WTC11 (cell line): Measurements from ENCODE around the gene MEF2B. TPM values are rescaled to one million over a fixed set of nuclear protein-coding genes. Genes with fewer than 3 reads are reported as not detected.

ENCODE experiments used
- AFF4 ChIP-seq: sonication (generic); formaldehyde crosslinking; IDR thresholded peaks from 2 replicates; pipeline ENCODE4 v1.8.1; 2023; ENCODE audit warnings: mild to moderate bottlenecking, missing genetic modification reagents, borderline replicate concordance
- ATF2 ChIP-seq: sonication (generic); formaldehyde crosslinking; IDR thresholded peaks from 2 replicates; pipeline ENCODE4 v1.8.1; 2022; ENCODE audit warnings: low read depth, missing genetic modification reagents, borderline replicate concordance
- CBFB ChIP-seq: sonication (generic); formaldehyde crosslinking; IDR thresholded peaks from 2 replicates; pipeline ENCODE4 v1.8.1; 2022; ENCODE audit warnings: mild to moderate bottlenecking, low read depth, missing genetic modification reagents
- E2F5 ChIP-seq: sonication (generic); formaldehyde crosslinking; IDR thresholded peaks from 2 replicates; pipeline ENCODE4 v1.8.1; 2022; ENCODE audit warnings: mild to moderate bottlenecking, moderate library complexity, missing genetic modification reagents
- GTF2I ChIP-seq: fragments of 250-450 bp; sonication (Bioruptor Pico); conservative IDR thresholded peaks from 2 replicates; pipeline ENCODE4 v1.4.0; 2021; ENCODE audit warnings: mild to moderate bottlenecking
- JAZF1 ChIP-seq: fragments of 250-450 bp; sonication (Bioruptor Pico); IDR thresholded peaks from 2 replicates; pipeline ENCODE4 v1.9.0; 2021; ENCODE audit warnings: moderate library complexity, mild to moderate bottlenecking, inconsistent platforms
- MAX ChIP-seq: sonication (generic); formaldehyde crosslinking; IDR thresholded peaks from 2 replicates; pipeline ENCODE4 v1.8.0; 2022; ENCODE audit warnings: mild to moderate bottlenecking, missing genetic modification reagents
- NFYB ChIP-seq: sonication (generic); formaldehyde crosslinking; conservative IDR thresholded peaks from 2 replicates; pipeline ENCODE4 v1.8.0; 2022; ENCODE audit warnings: low read depth, missing genetic modification reagents
- NR3C1 ChIP-seq: sonication (generic); formaldehyde crosslinking; conservative IDR thresholded peaks from 2 replicates; pipeline ENCODE4 v1.8.1; 2023; ENCODE audit warnings: low read depth, mild to moderate bottlenecking, missing genetic modification reagents
- PRDM15 ChIP-seq: sonication (generic); formaldehyde crosslinking; IDR thresholded peaks from 2 replicates; pipeline ENCODE4 v1.8.0; 2022; ENCODE audit warnings: missing genetic modification reagents
- SMAD4 ChIP-seq: sonication (generic); formaldehyde crosslinking; IDR thresholded peaks from 2 replicates; pipeline ENCODE4 v1.8.0; 2022; ENCODE audit warnings: mild to moderate bottlenecking, missing genetic modification reagents
- TCF7 ChIP-seq: sonication (generic); formaldehyde crosslinking; IDR thresholded peaks from 2 replicates; pipeline ENCODE4 v1.8.0; 2022; ENCODE audit warnings: mild to moderate bottlenecking, low read depth, missing genetic modification reagents, moderate library complexity
- ZNF138 ChIP-seq: sonication (generic); formaldehyde crosslinking; conservative IDR thresholded peaks from 2 replicates; pipeline ENCODE4 v1.8.1; 2022; ENCODE audit warnings: mild to moderate bottlenecking, moderate library complexity, missing genetic modification reagents
- ZNF281 ChIP-seq: sonication (generic); formaldehyde crosslinking; IDR thresholded peaks from 2 replicates; pipeline ENCODE4 v1.8.0; 2023; ENCODE audit warnings: mild to moderate bottlenecking, missing genetic modification reagents
- ZNF532 ChIP-seq: fragments of 250-450 bp; sonication (Bioruptor Pico); IDR thresholded peaks from 2 replicates; pipeline ENCODE4 v1.9.0; 2021; ENCODE audit warnings: mild to moderate bottlenecking, borderline replicate concordance
- ZSCAN18 ChIP-seq: fragments of 250-450 bp; sonication (Bioruptor Pico); IDR thresholded peaks from 2 replicates; pipeline ENCODE4 v2.1.2; 2022; ENCODE audit warnings: mild to moderate bottlenecking, moderate library complexity
- total RNA-seq: library from RNA; stranded (reverse); gene quantifications from 3 replicates; pipeline ENCODE4 v1.2.3, GENCODE V29; 2021

MEF2B gene
- total RNA-seq, 1 experiment from 2014 or later = 1.7 TPM

GRCh38 chr19:19192078-19192882, 22.2 kb upstream of the MEF2B start, which contains the start of the genes BORCS8 and RFXANK (continued):
- TF ChIP-seq ZNF281 (CRISPR knock-in tag) = peak; percentile 77; the same call in 1 of the 2 replicates
- TF ChIP-seq JAZF1 (CRISPR knock-in tag) = no peak
- TF ChIP-seq CBFB = no peak
- no peak for TF ChIP-seq TCF7 (CRISPR knock-in tag)
- no peak for TF ChIP-seq ZSCAN18
- TF ChIP-seq E2F5 (CRISPR knock-in tag) = peak; percentile 77
- TF ChIP-seq SMAD4 (CRISPR knock-in tag) = peak; percentile 68; the same call in 1 of the 2 replicates
- no peak for TF ChIP-seq NFYB
- no peak for TF ChIP-seq AFF4 (CRISPR knock-in tag)
- TF ChIP-seq NR3C1 = no peak
- TF ChIP-seq PRDM15 (CRISPR knock-in tag) = no peak
- no peak for TF ChIP-seq ZNF138 (CRISPR knock-in tag)
- no peak for TF ChIP-seq ATF2 (CRISPR knock-in tag)
- TF ChIP-seq MAX (CRISPR knock-in tag) = peak; percentile 77
- no peak for TF ChIP-seq ZNF532
- 0 out of 2 replicates have a peak, but pooled peaks have one; percentile 3 for TF ChIP-seq GTF2I (CRISPR knock-in tag)
